ENCODE measurements around the gene LMO7.

Gene LMO7

GRCh38 chr13:75603038-75603437, 33.1 kb upstream of the LMO7 start:
- Histone ChIP-seq H2BK5ac (ENCODE audit: low read depth, low read length, poor library complexity, severe bottlenecking) (no peak overlapping the region), H3K18ac (ENCODE audit: low read depth in 1 of 2, low read length in 2 of 2) (no peak overlapping the region), H3K14ac (ENCODE audit: low read length in 2 of 2) (no peak overlapping the region), H3K4me3 (ENCODE audit: insufficient read depth in 1 of 2, low read depth in 1 of 2, low read length in 2 of 2) (no peak overlapping the region), H4K8ac (ENCODE audit: low read length) (no peak overlapping the region), H2BK15ac (ENCODE audit: low read depth, poor library complexity, severe bottlenecking) (no peak overlapping the region), H2AFZ (ENCODE audit: low read depth, low read length) (no peak overlapping the region), H2BK12ac (ENCODE audit: low read length in 2 of 2) (no peak overlapping the region), H2BK120ac (ENCODE audit: low read depth, low read length) (no peak overlapping the region), H3K23ac (ENCODE audit: low read length in 2 of 2) (no peak overlapping the region), H3K27me3 (ENCODE audit: control insufficient read depth in 1 of 2, insufficient read depth in 1 of 2, low read length in 2 of 2) (no peaks in the 10 kb centered on the region), H3K79me1 (replicated peaks; ENCODE audit: low read length, poor library complexity, severe bottlenecking) (peaks cover 2% of the 10 kb centered on the region), H3K36me3 (ENCODE audit: control insufficient read depth in 1 of 2, insufficient read depth in 2 of 2, low read depth in 1 of 2, low read length in 2 of 2) (peaks cover 2 to 64% of the 10 kb centered on the region in 2 experiments), H4K91ac (ENCODE audit: low read length) (no peak overlapping the region), H3K4me2 (ENCODE audit: low read length, poor library complexity, severe bottlenecking) (no peak overlapping the region), H3K9ac (ENCODE audit: low read length) (no peak overlapping the region), H2AK5ac (ENCODE audit: low read length, severe bottlenecking) (no peak overlapping the region), H3K4me1 (ENCODE audit: control insufficient read depth, insufficient read depth, low read depth, low read length) (no peaks in the 10 kb centered on the region), H3K9me3 (ENCODE audit: control insufficient read depth, low read length) (peaks cover 4% of the 10 kb centered on the region), H3K27ac (ENCODE audit: low read length, poor library complexity, severe bottlenecking) (no peak overlapping the region), H3K4ac (ENCODE audit: low read depth in 1 of 2, low read length in 2 of 2) (no peak overlapping the region)
- WGBS, result 100% methylated on average over 2 of the region's 2 CpGs
- DNase-seq, result no peak

- H2BK120ac ChIP-seq (ENCODE audit: low read depth, low read length), result no peak overlapping the region
- 100% methylated on average over 2 of the region's 2 CpGs for WGBS
- H3K23ac ChIP-seq (ENCODE audit: low read length in 2 of 2), result no peak overlapping the region
Observed at GRCh38 chr13:75607447-75607846, 28.7 kb upstream of the LMO7 start.

GRCh38 chr13:75610466-75610865, 25.7 kb upstream of the LMO7 start:
- no peak overlapping the region for H3K14ac ChIP-seq (ENCODE audit: low read length in 2 of 2)
- no peaks in the 10 kb centered on the region for H3K9me3 ChIP-seq (ENCODE audit: control insufficient read depth, low read length)
- DNase-seq, result no peak
- no peak overlapping the region for H2BK15ac ChIP-seq (ENCODE audit: low read depth, poor library complexity, severe bottlenecking)
- no peak overlapping the region for H3K4ac ChIP-seq (ENCODE audit: low read depth in 1 of 2, low read length in 2 of 2)
- H3K4me1 ChIP-seq (ENCODE audit: control insufficient read depth, insufficient read depth, low read depth, low read length), result no peaks in the 10 kb centered on the region
- H3K18ac ChIP-seq (ENCODE audit: low read depth in 1 of 2, low read length in 2 of 2), result no peak overlapping the region
- no peak overlapping the region for H4K91ac ChIP-seq (ENCODE audit: low read length)
- H3K4me3 ChIP-seq (ENCODE audit: insufficient read depth in 1 of 2, low read depth in 1 of 2, low read length in 2 of 2), result no peak overlapping the region
- H3K27me3 ChIP-seq (ENCODE audit: control insufficient read depth in 1 of 2, insufficient read depth in 1 of 2, low read length in 2 of 2), result no peaks in the 10 kb centered on the region
- no peak overlapping the region for H2BK120ac ChIP-seq (ENCODE audit: low read depth, low read length)
- no peaks in the 10 kb centered on the region for H3K79me1 ChIP-seq (replicated peaks; ENCODE audit: low read length, poor library complexity, severe bottlenecking)
- peaks cover 0 to 23% of the 10 kb centered on the region in 2 experiments for H3K36me3 ChIP-seq (ENCODE audit: control insufficient read depth in 1 of 2, insufficient read depth in 2 of 2, low read depth in 1 of 2, low read length in 2 of 2)
- no peak overlapping the region for H3K4me2 ChIP-seq (ENCODE audit: low read length, poor library complexity, severe bottlenecking)
- no peak overlapping the region for H4K8ac ChIP-seq (ENCODE audit: low read length)
- H2AFZ ChIP-seq (ENCODE audit: low read depth, low read length), result no peak overlapping the region
- H3K9ac ChIP-seq (ENCODE audit: low read length), result no peak overlapping the region
- H3K23ac ChIP-seq (ENCODE audit: low read length in 2 of 2), result no peak overlapping the region
- H2AK5ac ChIP-seq (ENCODE audit: low read length, severe bottlenecking), result no peak overlapping the region
- no peak overlapping the region for H2BK12ac ChIP-seq (ENCODE audit: low read length in 2 of 2)
- no peak overlapping the region for H2BK5ac ChIP-seq (ENCODE audit: low read depth, low read length, poor library complexity, severe bottlenecking)
- no peak overlapping the region for H3K27ac ChIP-seq (ENCODE audit: low read length, poor library complexity, severe bottlenecking)

More at GRCh38 chr13:75607447-75607846, 28.7 kb upstream of the LMO7 start:
- Histone ChIP-seq H2BK5ac (ENCODE audit: low read depth, low read length, poor library complexity, severe bottlenecking) (no peak overlapping the region), H3K4ac (ENCODE audit: low read depth in 1 of 2, low read length in 2 of 2) (no peak overlapping the region), H4K91ac (ENCODE audit: low read length) (no peak overlapping the region), H3K27ac (ENCODE audit: low read length, poor library complexity, severe bottlenecking) (no peak overlapping the region), H3K18ac (ENCODE audit: low read depth in 1 of 2, low read length in 2 of 2) (no peak overlapping the region), H2AFZ (ENCODE audit: low read depth, low read length) (no peak overlapping the region), H3K79me1 (replicated peaks; ENCODE audit: low read length, poor library complexity, severe bottlenecking) (no peaks in the 10 kb centered on the region), H3K14ac (ENCODE audit: low read length in 2 of 2) (no peak overlapping the region), H3K4me3 (ENCODE audit: insufficient read depth in 1 of 2, low read depth in 1 of 2, low read length in 2 of 2) (no peak overlapping the region), H3K9me3 (ENCODE audit: control insufficient read depth, low read length) (no peaks in the 10 kb centered on the region), H3K9ac (ENCODE audit: low read length) (no peak overlapping the region), H3K36me3 (ENCODE audit: control insufficient read depth in 1 of 2, insufficient read depth in 2 of 2, low read depth in 1 of 2, low read length in 2 of 2) (peaks cover 0 to 35% of the 10 kb centered on the region in 2 experiments), H2BK12ac (ENCODE audit: low read length in 2 of 2) (no peak overlapping the region), H4K8ac (ENCODE audit: low read length) (no peak overlapping the region), H2AK5ac (ENCODE audit: low read length, severe bottlenecking) (no peak overlapping the region), H3K4me1 (ENCODE audit: control insufficient read depth, insufficient read depth, low read depth, low read length) (no peaks in the 10 kb centered on the region), H2BK15ac (ENCODE audit: low read depth, poor library complexity, severe bottlenecking) (no peak overlapping the region), H3K27me3 (ENCODE audit: control insufficient read depth in 1 of 2, insufficient read depth in 1 of 2, low read length in 2 of 2) (no peaks in the 10 kb centered on the region), H3K4me2 (ENCODE audit: low read length, poor library complexity, severe bottlenecking) (no peak overlapping the region)
- DNase-seq, result no peak

- WGBS, result 41% methylated on average over 2 of the region's 2 CpGs
Observed at GRCh38 chr13:75612354-75612753, 23.8 kb upstream of the LMO7 start.

More at GRCh38 chr13:75612354-75612753, 23.8 kb upstream of the LMO7 start:
- Histone ChIP-seq H3K27ac (ENCODE audit: low read length, poor library complexity, severe bottlenecking) (no peak overlapping the region), H4K91ac (ENCODE audit: low read length) (no peak overlapping the region), H3K23ac (ENCODE audit: low read length in 2 of 2) (no peak overlapping the region), H3K4me3 (ENCODE audit: insufficient read depth in 1 of 2, low read depth in 1 of 2, low read length in 2 of 2) (no peak overlapping the region), H3K27me3 (ENCODE audit: control insufficient read depth in 1 of 2, insufficient read depth in 1 of 2, low read length in 2 of 2) (no peaks in the 10 kb centered on the region), H2BK15ac (ENCODE audit: low read depth, poor library complexity, severe bottlenecking) (no peak overlapping the region), H3K4ac (ENCODE audit: low read depth in 1 of 2, low read length in 2 of 2) (no peak overlapping the region), H3K36me3 (ENCODE audit: control insufficient read depth in 1 of 2, insufficient read depth in 2 of 2, low read depth in 1 of 2, low read length in 2 of 2) (peaks cover 0 to 17% of the 10 kb centered on the region in 2 experiments), H3K18ac (ENCODE audit: low read depth in 1 of 2, low read length in 2 of 2) (peak overlapping the region in 1 of 2 experiments; percentile 24), H2BK5ac (ENCODE audit: low read depth, low read length, poor library complexity, severe bottlenecking) (no peak overlapping the region), H2AK5ac (ENCODE audit: low read length, severe bottlenecking) (no peak overlapping the region), H2AFZ (ENCODE audit: low read depth, low read length) (no peak overlapping the region), H2BK120ac (ENCODE audit: low read depth, low read length) (no peak overlapping the region), H2BK12ac (ENCODE audit: low read length in 2 of 2) (no peak overlapping the region), H3K79me1 (replicated peaks; ENCODE audit: low read length, poor library complexity, severe bottlenecking) (peaks cover 2% of the 10 kb centered on the region), H3K14ac (ENCODE audit: low read length in 2 of 2) (no peak overlapping the region), H3K4me1 (ENCODE audit: control insufficient read depth, insufficient read depth, low read depth, low read length) (no peaks in the 10 kb centered on the region), H3K9ac (ENCODE audit: low read length) (no peak overlapping the region), H4K8ac (ENCODE audit: low read length) (no peak overlapping the region), H3K9me3 (ENCODE audit: control insufficient read depth, low read length) (no peaks in the 10 kb centered on the region), H3K4me2 (ENCODE audit: low read length, poor library complexity, severe bottlenecking) (no peak overlapping the region)
- DNase-seq, result peak; percentile 68
